Measurements from ENCODE around the gene PEBP1.

- TF ChIP-seq EZH2 (IDR thresholded peaks at IDR 0.05; ENCODE audit: borderline replicate concordance, low read depth, low read length, severe bottlenecking) = no peak
- no peak for TF ChIP-seq CTCF (IDR thresholded peaks at IDR 0.05; ENCODE audit: borderline replicate concordance, extremely low read depth, low read length, poor library complexity, severe bottlenecking)
Observed at GRCh38 chr12:118144499-118144898, 8.6 kb downstream of the PEBP1 start.
